GM19351 (cell line): ENCODE measurements around the gene ATF7.

Experiments used
- ATAC-seq: cut with Tn5 transposase; IDR thresholded peaks from one replicate; pipeline ENCODE4 v1.9.1; 2021; ENCODE audit warnings: mild to moderate bottlenecking, moderate library complexity; ENCODE audit not compliant: unreplicated experiment

Gene ATF7

GRCh38 chr12:53502983-53503728 is 123.0 kb downstream of the ATF7 start:
- no peak for ATAC-seq

- ATAC-seq: no peak
These were observed 123.9 kb downstream of the ATF7 start for GRCh38 chr12:53502331-53502730.

DNA sequence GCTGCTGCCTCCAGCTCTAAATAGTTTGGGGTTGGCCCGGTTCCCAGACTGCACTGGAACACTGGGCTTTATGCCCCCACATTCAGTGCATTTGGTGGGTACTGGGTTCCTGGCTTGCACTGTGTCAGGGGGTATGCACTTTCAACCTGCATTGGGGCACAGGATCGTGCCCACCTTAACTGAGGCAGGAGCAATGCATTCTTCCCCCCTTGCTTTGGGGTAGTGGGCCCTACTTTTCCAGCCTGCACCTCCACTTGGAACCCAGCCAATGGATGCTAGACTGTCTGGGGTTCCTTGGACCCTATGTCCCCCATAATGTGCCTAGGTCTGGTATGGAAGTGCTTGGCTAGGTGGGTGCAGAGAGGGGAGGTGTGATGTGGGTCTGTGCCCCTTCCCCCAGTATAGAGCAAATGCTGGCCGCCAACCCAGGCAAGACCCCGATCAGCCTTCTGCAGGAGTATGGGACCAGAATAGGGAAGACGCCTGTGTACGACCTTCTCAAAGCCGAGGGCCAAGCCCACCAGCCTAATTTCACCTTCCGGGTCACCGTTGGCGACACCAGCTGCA is 124.5 kb downstream of the ATF7 start:
- ATAC-seq: no peak

DNA sequence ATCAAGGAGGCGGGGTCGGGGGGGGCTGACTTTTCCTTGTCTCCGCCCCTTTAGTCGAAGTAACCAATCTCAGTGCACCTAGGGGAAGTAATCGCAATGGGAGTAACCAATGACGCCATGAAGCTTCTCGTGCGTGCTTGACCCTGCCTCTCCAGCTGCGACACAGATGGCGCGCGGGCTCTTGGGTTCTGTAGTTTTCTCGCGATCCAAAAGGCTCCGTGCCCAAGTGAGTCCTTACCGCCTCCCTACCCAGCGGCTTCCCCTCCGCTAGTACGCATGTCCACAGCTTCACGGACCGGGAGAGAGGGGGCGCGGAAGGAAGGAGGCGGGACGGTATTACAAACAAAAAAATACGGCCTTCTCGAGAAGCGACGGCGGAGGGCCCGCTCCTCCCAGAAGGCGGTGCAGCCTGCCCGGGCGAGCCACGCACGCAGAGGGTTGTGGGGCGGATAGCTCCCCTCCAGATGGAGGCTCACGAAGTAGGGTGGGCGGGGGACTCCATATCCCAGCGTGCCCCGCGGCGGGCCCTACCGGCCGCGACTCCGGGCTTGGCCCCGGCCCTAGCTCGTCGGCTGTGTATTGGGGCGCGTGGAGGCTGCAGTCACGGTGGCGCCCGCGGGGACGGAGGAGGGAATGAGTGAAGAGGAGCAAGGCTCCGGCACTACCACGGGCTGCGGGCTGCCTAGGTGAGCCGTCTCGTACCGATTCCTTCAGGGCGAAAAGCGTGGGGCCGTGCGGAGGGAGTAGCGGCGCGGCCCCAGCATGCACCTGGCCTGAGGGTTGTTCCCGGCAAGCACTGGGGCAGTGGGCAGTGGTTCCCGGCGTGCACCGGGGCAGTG is 125.2 kb downstream of the ATF7 start, which contains the start of gene TARBP2:
Gene TARBP2, plus strand, starts transcription at position 508 of the 839 bp plus-strand sequence. Its CDS starts 126 bp downstream, at position 634.
- ATAC-seq: peak; percentile 74

DNA sequence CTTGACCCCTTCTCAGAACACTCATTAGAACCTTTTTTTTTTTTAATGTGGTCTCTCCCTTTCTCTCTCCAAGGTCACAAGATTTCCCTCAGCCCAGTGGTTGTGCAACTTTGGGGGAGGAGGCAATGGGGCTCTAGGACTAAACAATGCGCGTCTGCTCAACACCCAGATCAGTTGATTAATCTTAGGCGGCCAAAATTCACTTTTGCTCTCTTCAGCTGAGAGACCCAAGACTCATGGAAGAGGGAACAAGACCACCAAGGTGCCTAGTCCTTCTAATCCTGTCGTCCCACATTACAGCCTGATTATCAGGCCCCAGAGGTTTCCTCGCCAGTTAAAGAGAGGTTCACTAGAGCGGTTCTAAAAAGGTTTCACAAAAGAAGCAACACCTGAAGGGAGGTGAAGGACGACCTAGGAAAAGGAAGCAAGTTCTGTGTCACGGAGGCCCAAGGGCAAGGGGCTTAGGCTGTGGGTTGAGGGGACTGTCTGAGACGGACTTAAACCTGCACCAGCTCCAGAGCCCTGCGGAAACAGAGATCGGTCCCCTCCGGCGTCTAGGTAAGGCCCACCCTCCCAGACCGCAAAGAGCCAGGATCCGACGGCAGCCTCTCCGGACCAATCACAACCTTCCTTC is 125.9 kb downstream of the ATF7 start:
- ATAC-seq: no peak

GRCh38 chr12:53499266-53500141 is 126.7 kb downstream of the ATF7 start, which contains the start of gene MAP3K12:
TSS of gene MAP3K12 (minus strand) at chr12:53499458. CDS start at chr12:53487391, 12,067 bp downstream.
- no peak for ATAC-seq

DNA sequence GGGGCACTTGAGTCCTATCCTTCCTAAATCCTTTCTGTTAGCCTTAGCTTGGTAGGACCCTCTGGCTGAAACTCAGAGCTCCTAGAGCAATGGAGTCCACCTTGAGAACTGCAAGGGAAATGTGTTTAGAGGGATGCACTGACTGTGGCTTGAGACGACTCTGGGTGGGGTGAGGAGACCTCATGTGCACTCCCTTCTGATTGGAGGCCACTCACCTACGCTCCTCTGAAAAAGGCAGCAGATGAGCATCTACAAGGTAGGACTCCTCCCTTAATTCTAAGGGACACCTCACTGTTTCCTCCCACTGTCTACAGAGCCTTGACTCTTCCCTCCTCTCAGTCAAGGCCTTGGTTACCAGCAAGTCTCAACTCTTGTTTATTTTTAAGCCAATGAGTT is 127.9 kb downstream of the ATF7 start:
- no peak for ATAC-seq

DNA sequence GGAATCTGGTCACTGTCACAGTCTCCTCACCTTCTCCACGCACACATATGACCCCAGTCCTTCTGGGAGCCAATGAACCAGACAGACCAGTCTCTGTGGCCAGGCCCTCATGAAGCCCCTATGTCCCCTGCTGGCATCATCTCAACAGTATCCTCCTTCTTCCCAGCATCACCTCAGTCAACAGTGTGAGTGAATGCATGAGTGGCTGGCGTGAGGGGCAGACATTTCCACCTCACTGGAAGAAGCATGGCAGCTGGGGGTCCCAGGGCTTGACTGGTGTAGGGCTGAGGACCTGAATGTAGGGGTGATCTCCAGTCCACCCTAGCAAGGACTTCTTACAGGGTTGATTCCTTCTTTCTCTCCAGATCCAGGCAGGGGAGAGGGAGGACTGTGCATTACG is 128.7 kb downstream of the ATF7 start:
- ATAC-seq: no peak

DNA sequence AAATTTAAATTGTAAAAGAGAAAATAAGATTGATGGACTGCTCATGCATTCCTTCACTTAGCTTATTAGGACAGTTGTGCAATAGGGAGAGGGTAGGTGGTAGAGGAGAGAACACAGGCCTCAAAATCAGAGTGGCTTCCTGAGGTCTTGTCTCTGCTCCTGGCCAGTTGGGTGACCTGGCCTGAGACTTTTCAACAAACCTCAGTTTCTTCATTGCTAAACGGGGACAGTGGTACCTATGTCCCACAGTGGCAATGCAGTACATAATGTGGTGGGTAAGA is 129.5 kb downstream of the ATF7 start:
- no peak for ATAC-seq

DNA sequence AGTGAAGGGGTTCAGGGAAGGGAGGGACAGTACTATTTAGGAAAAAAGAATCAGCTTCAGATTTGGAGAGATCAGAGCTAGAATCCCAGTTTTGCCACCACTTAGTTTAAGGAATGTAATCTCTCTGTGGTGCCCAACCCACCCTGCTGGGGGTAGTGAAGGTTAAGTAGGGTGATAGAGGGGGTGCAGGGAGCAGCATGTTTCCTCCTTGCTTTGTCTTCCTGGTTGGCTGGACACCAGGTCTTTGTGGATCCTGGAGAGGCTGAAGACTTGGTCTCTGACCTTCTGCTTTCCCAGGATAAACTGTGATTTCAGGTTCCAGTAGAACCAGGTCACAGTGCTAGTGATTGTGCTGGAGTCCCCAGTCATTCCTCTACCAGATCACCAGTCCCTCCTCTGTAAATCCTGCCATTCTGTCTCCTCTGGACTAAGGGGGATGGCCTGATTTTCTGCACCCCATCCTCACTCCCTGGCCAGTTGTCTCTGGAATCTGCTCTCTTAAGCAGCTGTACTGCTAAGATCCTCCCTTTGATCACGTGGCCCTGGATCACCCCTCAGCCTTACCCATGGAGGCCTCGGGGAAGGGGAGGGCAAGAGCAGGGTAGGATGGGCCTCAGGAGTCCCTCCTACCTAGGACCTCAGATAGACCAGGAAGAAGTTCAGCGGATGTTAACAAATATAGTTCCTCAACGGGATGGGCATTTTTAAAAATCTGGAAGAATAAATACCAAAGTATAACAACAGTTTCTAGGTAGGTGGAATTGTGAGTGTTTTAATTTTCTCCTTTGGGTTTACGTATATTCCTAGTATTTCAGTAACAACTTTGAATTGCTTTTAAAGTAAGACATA is 130.1 kb downstream of the ATF7 start:
- ATAC-seq: no peak

DNA sequence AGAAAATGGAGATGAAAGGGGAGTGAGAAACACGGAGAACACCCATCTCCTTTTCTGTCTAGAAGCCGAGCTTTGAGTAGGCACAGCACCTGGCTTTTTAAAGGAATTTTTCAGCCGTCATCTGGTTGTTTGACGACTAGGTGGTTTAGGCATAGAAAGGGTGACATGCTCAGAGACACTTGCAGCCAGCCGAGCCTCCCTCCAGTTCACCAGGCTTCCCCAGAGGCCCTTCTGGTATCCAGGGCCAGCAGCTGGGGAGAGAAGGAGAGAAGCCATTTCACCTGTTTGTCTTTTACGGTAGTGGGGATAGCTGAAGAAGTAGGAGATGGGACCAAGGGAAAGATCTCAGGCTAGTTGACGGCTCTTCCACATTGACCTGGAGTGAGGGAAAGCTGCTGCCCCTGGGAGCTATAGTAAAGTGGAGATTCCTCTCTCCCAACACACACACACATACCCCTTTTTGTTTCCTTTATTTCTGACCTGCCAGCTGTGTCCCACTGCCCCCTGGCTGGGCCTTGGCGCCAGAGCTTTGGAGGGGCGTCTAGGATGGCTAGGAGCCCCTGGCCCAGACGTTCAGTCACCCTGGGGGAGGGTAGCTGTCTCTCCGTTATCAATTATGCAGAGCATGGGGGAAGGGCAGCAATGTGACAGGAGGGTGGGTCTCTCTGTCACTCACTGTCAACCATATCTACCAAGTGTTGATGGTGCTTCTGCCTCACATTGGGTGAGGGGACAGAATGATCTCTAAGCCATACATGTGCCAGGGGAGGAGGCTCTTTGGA is 132.4 kb downstream of the ATF7 start:
- ATAC-seq: no peak

GRCh38 chr12:53492830-53493609 is 133.2 kb downstream of the ATF7 start:
- ATAC-seq: peak; percentile 97

- no peak for ATAC-seq
These were observed 134.0 kb downstream of the ATF7 start for GRCh38 chr12:53492188-53492587.

- no peak for ATAC-seq
These were observed 136.8 kb downstream of the ATF7 start for GRCh38 chr12:53489242-53489864.

DNA sequence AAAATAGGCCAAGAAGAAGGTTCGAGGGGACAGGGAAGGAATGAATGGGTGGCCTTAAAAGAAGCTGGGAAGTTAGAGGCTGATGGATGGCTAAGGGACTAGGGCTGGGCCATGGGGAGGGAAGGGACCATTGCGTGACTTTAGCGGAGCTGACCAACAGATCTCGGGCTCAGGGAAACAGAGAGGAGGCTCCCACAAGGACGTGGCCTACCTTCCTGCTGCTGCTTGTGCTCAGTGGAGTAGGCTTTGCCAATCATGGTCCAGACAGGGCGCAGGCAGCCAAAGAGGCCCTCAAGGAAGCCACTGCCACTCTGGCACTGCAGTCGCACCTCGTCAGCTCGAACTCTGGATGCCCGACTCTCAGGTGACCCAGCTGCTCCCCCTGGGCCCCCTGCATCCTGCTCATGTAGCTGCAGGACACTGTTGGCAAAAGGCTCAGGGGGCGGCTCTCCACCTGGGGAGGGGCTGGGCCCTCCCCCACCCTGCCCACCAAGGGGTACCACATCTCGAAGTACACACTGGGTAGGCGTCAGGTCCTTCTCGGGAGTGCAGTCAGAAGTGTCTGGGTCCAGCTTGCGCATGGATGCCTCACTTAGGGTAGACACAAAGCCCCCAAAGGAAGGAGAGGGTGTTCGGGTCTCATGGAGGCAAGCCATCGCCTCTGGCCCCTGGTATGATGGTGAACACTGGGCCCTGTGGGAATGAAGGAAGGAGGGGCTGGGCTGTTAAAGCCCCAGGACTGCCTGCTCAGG is 139.3 kb downstream of the ATF7 start:
- no peak for ATAC-seq

GRCh38 chr12:53485955-53486735 is 140.0 kb downstream of the ATF7 start:
- no peak for ATAC-seq
